ENCODE data around the gene SMARCA2.

Gene SMARCA2

DNA sequence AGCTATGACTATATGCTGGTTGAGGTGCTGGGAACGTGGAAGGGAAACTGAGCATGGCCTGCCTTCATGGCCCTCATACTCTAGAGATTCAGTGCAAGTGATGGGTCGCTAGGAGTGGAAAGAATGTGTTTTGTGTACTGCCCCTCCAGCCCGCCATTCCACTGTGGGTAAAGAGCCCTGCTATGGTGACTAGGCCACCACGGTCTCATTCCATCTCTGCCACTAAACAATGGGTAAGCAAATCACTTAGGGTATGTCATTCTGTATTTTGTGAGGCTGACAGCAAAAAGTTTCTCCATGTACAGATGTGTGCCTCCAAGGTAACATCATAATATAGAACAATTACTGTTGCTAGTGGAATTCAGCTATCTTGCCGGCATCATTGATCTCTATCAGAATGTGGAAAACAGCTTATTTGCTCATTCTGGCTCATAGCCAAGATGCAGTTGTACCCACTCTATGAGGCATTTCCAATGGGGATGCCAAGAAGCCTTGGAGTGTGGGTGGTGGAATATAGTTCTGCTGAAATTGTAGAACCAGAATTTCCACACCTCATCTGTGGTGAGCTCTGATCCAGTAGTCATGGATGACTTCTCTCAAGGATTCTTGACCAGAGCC lies 12.5 kb downstream of the SMARCA2 start:
- no peak for TF ChIP-seq ZFX (IDR thresholded peaks at IDR 0.05; ENCODE audit: borderline replicate concordance)
- TF ChIP-seq, protein P1, sequence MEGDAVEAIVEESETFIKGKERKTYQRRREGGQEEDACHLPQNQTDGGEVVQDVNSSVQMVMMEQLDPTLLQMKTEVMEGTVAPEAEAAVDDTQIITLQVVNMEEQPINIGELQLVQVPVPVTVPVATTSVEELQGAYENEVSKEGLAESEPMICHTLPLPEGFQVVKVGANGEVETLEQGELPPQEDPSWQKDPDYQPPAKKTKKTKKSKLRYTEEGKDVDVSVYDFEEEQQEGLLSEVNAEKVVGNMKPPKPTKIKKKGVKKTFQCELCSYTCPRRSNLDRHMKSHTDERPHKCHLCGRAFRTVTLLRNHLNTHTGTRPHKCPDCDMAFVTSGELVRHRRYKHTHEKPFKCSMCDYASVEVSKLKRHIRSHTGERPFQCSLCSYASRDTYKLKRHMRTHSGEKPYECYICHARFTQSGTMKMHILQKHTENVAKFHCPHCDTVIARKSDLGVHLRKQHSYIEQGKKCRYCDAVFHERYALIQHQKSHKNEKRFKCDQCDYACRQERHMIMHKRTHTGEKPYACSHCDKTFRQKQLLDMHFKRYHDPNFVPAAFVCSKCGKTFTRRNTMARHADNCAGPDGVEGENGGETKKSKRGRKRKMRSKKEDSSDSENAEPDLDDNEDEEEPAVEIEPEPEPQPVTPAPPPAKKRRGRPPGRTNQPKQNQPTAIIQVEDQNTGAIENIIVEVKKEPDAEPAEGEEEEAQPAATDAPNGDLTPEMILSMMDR (IDR thresholded peaks at IDR 0.05) = no peak

DNA sequence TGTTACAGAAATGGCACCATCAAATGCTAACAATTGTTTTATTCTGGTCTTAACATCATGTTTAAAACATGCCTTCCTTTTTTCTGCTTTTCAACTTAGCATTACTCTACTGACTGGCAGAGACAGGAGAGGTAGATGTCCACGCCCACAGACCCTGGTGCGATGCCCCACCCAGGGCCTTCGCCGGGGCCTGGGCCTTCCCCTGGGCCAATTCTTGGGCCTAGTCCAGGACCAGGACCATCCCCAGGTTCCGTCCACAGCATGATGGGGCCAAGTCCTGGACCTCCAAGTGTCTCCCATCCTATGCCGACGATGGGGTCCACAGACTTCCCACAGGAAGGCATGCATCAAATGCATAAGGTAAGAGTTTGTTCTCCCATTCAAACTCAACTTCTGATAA lies 13.7 kb downstream of the SMARCA2 start:
- no peak overlapping the region for H3K27ac ChIP-seq
- no peak for TF ChIP-seq ZFX (IDR thresholded peaks at IDR 0.05; ENCODE audit: borderline replicate concordance)
- TF ChIP-seq, protein P1 (IDR thresholded peaks at IDR 0.05) = no peak

More for the DNA sequence above, 12.5 kb downstream of the SMARCA2 start:
- no peak overlapping the region for H3K27ac ChIP-seq

DNA sequence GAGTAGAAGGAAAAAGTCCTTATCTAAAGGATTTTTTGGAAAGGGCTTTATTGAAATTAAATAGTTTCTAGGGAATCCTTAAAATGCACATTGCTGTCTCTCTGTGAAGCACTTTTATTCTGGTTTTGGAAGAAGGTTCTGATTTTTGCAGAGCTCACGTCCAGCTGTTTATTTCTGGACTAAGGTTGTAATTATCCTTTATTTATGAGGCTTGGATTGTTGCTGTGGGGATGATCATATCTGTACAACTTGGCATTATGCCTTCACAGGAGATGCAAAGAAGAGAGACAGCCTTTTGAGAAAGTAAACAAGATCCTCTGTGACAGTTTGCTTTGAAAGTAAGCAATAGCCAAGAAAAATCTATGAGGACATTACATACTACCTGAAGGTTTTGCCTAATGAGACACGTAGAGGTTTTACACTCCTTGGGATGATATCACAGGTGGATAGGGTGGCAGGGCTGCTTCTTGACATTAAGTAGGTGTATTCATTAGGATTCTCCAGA lies 14.6 kb downstream of the SMARCA2 start:
- TF ChIP-seq, protein P1 (IDR thresholded peaks at IDR 0.05) = no peak
- TF ChIP-seq ZFX (IDR thresholded peaks at IDR 0.05; ENCODE audit: borderline replicate concordance) = no peak
- H3K27ac ChIP-seq = peak overlapping the region; percentile 37; the same call in 1 of the 2 replicates

DNA sequence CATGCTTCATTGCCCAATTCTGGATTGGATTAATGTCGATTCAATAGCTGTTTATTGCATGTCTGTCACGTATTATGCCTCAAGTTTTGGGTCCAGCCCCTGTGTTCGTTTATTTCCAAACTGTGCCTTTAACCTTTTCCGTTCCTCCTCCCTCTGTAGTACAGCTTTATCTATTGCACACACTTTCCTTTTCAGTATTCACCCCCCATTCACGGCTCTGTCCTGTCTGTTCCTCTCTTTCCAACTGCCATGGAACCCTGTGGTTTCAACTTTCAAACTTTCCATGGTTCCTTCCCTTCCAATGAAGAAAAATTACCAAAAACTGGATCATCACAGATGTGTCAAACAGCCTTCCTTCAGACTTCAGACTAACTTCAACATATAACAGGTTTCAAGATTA lies 17.1 kb downstream of the SMARCA2 start:
- H3K27ac ChIP-seq = no peak overlapping the region

DNA sequence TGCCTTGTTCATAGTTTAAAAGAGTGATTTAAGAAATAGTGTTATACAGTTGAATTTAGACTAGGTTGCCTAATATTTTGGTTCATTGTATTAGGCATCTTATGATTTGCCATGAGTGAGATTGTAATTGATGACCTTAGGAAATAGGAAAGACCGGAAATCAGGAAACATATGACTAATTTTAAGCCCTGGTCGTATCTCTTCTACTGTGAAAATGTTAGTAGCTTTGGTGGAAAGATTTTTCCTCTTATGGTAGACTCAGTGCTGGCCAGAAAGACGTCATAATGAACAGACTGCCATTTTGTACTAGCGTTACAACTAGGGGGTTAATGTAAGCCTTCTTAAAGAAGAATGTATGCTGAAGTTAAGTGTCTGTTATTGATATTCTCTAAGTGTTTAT lies 21.7 kb downstream of the SMARCA2 start:
- no peak overlapping the region for H3K27ac ChIP-seq
- no peak for TF ChIP-seq ZFX (IDR thresholded peaks at IDR 0.05; ENCODE audit: borderline replicate concordance)
- TF ChIP-seq, protein P1 (IDR thresholded peaks at IDR 0.05) = no peak

More for the DNA sequence above, 17.1 kb downstream of the SMARCA2 start:
- TF ChIP-seq, protein P1 (IDR thresholded peaks at IDR 0.05) = no peak
- TF ChIP-seq ZFX (IDR thresholded peaks at IDR 0.05; ENCODE audit: borderline replicate concordance) = no peak

DNA sequence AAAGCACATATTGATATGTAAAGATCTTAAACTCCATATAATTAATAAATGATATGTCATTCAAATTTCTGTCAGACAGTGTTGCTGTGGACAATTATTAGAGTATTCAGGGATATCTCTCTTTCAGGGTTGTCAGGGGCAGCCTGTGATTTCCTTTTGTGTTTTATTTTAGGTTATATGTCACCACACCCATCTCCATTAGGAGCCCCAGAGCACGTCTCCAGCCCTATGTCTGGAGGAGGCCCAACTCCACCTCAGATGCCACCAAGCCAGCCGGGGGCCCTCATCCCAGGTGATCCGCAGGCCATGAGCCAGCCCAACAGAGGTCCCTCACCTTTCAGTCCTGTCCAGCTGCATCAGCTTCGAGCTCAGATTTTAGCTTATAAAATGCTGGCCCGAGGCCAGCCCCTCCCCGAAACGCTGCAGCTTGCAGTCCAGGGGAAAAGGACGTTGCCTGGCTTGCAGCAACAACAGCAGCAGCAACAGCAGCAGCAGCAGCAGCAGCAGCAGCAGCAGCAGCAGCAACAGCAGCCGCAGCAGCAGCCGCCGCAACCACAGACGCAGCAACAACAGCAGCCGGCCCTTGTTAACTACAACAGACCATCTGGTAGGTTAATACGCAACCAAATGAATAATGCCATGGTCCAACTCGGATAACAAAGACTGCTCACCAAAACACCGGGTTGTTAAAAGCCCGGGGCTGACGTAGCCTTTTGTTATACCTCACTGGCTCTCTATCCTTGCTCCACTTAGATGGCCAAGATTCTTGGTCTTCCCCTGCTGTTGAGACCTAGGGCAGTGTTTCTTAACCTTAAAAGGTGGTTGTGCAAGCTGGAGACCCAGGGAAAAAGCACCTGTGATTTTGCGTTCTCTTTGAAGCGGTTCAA lies 24.4 kb downstream of the SMARCA2 start:
- H3K27ac ChIP-seq = no peak overlapping the region
- TF ChIP-seq, protein P1 (IDR thresholded peaks at IDR 0.05) = no peak
- TF ChIP-seq ZFX (IDR thresholded peaks at IDR 0.05; ENCODE audit: borderline replicate concordance) = no peak

DNA sequence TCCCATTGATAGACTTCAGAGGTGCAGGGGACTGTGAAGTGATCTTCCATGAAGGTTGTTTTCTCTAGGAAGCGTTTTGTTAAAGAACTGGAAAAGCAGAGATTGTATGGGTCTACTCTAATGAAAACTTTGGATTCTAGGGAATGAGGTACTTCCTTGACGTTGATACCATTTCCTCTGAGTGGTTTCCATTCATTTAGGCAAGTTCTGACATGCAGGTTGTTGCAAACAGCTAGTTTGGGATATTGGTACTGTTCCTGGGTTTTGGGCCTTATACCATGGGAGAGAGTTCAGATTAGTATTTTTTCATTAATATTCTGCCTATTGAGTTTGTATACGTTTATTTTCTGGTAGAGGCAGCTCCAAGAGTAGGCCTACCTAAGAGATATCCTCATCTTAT lies 25.7 kb downstream of the SMARCA2 start:
- TF ChIP-seq, protein P1 (IDR thresholded peaks at IDR 0.05) = no peak
- no peak for TF ChIP-seq ZFX (IDR thresholded peaks at IDR 0.05; ENCODE audit: borderline replicate concordance)
- no peak overlapping the region for H3K27ac ChIP-seq
